Mucosa of gallbladder (tissue), 1 donor: ENCODE results near the gene SYT7. TPM values are rescaled to one million over a fixed set of nuclear protein-coding genes. Genes with fewer than 3 reads are reported as not detected.

ENCODE experiments used
- DNase-seq: peaks from one replicate; pipeline ENCODE4 v3.0.0-alpha.2; 2020; ENCODE audit warnings: low spot score
- total RNA-seq: library from RNA; stranded (reverse); gene quantifications from one replicate; pipeline ENCODE4 v1.2.1, GENCODE V29; 2021
- donor health status: DM: no; HTN: no; CAD: no.

SYT7 gene
- total RNA-seq, 1 donor from 2014 or later, result 1.5 TPM

DNA sequence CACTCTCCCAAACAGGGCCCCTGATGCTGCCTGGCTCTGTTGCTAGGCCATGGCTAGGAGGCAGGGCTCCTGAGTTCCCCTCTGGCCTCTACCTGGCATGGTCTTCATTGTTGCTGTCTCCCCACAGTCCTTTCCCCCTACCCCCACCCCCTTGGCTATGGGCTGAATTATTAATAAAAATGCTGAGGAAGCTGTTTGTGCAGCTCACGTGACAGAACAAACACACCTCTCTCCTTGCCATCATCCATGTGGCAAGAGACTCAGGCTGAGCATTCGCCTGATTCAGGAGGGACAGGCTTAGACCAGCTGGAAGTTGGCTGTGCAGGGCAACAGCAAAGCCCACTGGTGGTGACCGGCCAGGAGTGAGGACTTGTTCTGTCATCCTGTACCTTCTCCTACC is 4.2 kb upstream of the SYT7 start:
- no peak for DNase-seq

DNA sequence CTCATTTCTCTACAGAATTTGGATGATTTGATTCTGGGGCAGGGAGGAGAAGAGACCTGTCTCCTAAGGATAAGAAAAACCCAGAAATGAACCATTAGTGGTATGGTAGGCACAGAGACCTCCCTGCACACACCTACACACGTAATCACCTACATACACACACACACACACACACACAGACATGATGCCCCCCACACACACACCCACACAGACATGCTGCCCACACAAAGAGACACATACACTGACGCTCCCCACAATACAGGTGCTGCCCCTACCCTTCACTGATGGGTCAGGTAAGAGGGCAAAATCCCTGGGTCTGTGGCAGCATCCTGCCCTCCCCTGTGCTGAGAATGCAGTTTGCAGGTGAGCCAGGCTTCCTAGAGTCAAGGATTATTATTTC is 1.1 kb upstream of the SYT7 start:
- DNase-seq, result no peak

DNA sequence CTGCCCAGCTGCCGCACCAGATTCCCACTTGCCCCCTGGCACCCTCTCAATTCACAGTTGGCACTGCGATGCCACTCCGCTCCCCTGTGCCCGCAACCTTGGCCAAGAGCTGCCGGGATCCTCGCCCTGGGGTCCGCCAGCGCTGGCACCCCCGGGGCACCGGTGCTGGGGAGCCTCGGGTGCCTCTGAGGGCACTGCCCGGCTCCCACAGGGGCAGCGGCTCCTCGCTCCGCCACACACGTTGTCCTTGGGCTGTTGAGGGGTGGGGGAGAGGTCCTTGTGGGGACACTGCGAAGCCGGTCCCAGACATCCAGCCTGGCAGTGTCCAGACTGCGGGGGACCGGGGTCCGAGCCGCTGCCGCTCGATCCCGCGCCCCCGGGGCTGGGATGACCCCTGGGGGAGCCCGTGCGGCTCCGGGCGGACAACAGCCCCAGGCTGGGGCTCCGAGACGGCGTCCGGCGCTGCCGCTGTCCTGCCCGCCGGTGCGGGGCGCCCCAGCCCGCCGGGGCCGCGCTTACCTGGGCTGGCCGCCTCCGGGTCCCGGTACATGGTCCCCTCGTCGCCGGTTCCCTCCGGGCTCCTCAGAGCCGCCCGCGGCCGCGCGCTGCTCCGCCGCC is 496 bp downstream of the SYT7 start:
- DNase-seq, result no peak

DNA sequence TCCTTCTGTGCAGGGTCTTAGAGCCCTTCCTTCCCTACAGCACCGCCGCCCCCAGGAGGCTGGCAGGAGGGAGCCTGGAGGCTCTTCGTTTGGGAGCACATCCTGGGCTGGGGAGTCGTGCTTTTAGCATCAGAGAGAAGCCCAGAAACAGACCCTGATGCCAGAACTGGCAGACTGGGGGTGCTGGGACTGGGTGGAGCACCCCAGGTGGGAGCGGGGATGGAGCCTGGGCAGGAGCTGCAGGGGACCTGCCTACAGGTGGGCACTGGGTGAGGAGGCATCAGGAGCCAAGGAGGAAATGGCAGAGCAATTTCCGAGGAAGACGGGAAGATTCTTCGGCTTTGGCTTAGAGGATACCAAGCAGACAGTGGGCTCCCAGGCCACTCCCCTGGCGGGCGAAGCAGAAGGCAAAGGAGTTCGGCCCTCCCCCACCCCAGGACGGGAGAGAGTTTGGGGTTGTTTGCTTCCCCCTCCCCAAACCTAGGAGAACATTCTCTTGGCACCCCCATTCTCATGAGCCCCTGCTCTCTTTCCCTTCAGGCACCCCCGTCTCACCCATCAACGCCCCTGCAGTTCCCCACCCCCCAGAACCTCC is 1.1 kb downstream of the SYT7 start:
- DNase-seq, result no peak

DNA sequence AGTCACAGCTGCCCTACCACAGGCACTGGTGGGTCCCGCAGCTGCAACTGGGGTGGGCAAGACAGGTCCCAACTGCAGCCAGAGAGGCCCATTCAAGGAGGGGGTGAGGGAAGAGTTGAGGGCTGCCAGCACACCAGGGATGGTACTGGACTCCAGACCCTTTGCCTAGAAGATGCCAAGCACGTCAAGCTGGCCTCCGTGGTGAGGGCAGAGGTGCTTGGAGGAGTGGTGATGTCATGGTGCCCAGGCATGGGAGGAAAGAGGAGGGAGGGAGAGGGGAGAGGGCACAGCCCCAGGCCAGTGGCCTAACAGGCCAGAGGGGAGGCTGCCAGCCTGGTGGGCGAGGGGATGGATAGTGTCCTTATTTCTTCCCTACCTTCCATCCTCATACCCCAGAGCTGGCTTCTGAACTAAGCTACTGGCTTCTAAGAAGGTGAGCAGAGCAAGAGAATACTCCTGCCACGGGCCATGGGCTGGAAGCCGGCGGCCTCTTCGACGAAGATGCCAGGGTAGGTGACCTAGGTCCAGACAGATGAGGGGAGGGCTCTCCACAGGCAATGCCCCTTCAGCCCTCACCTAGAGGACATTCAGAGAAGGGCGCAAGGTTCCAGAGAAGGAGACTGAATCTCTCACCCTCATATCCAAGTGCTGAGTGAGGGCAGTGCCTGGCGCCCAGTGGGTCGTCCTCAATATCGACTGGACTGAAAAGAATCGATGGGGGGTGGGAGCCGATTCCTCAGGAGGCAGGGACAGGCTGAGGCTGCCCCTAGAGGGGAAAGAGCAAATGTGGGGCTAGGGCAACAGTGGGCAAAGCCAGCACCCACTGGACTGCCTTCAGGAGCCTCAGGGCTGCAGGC is 1.8 kb downstream of the SYT7 start:
- DNase-seq, result no peak

DNA sequence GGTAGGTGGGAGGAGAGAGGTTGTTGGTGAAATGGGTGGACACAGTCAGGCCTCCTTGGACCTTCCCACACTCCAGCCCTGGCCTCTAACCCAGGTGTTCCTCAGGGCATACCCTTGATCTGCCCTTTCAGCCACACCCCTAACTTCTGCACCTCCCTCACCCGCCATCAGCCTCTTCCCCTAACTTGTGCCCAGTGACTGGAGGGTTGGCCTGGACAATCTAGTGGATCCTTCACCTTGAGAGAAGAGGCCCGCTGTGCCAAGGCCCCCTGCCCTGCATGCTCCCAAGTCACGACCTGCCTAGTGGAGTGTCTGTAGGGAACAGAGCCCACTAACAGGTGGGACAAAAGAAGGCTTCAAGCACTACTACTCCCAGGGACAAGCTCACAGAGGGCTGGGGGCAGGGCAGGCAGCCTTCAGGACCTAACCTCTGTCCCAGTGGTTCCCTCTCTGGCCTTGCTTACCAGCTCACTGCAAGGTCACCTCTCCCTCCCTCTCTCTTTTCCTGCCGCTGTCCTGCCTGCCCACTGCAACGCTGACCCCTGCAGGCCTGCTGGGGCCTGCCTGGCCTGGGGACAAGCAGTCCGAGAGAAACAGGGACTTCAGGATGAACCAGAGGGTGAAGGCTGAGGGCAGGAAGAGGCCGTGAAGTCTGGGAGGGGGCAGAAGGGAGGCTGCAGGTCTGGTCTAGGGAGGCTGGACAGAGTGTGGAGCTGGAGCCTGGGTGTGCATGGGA is 3.3 kb downstream of the SYT7 start:
- DNase-seq, result no peak

DNA sequence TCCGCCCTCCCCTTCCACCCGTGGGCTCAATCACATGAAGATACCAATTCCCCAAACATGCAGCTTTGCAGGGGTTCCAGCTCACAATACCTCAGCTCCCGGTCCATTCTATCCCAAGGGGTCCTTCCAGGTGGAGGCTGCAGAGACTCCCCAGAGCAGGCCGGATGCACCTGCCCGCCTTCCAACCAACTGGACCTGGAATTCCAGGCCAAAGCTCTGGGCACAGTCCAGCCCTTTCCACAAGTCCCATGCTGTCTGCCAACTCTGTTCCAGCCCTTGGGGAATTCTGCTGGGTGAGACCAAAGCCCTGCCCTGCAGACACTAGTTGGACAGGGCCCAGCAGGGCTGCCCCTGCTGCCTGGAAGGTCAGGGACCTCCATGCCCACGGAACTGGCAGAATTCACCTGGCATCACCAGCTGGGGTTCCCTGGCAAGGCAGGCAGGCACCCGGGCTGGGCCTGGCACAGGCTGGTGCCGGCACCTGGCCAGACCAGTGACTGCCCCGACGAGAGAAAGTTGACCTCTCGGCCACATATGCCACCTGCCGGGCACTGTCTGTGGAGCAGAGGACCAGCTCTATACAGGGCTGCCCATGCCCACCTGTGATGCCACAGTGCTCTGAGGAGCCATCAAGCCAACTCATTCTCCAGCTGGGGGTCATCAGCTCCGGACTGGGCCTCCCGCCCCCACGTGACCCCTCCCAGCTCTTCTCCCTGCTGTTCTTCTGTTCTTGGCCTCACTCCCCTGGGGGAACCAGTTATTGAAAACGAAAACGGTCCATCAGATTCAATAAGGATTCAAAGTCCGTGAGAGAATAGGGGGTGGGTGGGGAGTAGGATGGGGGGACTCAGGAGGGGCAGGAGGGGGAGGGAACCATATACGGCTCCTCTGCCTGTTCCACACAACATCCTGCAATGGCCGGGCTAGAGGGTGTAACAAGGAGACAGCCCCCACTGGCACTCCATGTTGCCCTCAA is 4.7 kb downstream of the SYT7 start:
- DNase-seq, result no peak

DNA sequence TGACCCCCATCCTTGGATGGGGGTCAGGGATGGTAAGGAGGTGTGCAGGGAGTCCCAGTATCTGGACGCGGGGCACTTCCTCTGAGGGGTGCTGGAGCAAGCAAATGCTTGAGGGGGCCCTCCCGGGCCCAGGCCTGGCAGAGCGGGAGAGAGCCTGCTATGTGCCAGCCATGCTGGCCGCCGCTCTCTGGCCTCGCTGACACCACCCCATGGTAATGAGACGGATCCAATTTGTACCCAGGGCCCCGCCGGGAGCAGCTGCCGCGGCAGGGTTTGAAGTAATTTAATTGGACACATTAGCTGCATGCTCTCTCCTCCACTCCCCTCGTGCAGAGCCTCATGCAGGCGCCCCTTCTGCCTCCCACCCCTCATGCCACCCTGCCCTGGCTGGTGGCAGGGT is 6.3 kb downstream of the SYT7 start:
- no peak for DNase-seq

DNA sequence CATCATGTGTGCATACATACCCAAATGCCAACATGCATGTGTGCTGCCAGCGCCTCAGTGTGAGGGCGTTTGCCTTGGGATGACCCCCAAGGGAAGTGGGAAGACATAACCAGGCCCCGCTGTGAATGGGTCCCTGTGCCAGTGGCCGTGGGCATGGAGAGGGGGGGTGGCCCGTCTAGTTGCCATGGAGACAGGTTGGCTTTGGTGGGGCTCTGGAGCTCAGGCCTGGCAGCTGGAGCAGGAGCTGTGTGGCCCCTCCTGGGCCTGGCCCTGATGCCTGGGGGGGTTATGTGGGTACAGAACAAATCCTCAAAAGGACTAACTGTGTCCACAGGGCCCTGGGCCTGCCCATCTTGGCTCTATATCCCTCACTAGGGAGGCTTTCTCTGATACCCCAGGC is 8.0 kb downstream of the SYT7 start:
- DNase-seq, result no peak

DNA sequence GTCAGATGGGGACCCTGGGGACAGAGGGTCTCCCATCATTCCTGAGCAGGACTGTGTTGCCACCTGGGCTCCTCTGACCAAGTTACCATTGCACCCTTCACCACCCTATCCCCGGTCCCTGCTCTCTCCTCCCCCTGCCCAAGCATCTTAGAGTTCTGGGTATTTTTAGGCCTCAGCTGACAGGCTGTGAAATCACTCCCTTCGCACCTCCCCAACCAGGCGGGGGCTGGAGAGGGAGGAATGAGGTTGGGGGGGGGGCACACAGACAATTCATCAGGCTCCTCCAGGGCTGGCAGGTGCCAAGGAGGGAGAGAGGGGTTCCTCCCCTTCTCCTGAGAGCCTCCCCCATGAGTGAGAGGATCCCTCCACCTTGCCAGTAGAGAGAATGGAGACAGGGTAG is 9.0 kb downstream of the SYT7 start:
- no peak for DNase-seq

DNA sequence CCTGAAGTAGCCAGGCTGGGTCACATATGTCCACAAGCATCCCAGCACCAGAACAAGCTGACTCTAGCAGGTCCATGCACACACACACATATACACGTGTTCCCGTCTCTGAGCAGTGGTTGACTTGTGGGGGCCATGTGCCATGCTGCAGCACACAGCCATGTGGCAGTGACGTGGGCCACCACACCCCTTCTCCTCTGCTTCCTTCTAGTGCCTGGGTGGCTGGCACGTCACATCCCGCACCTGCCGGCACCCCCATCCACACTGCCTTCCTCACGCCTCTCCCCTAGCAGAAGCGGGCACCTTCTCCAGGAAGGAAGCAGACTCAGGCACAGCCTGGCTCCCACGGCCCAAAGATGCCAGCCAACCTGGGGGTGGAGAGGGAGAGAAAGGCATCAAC is 9.5 kb downstream of the SYT7 start:
- no peak for DNase-seq

DNA sequence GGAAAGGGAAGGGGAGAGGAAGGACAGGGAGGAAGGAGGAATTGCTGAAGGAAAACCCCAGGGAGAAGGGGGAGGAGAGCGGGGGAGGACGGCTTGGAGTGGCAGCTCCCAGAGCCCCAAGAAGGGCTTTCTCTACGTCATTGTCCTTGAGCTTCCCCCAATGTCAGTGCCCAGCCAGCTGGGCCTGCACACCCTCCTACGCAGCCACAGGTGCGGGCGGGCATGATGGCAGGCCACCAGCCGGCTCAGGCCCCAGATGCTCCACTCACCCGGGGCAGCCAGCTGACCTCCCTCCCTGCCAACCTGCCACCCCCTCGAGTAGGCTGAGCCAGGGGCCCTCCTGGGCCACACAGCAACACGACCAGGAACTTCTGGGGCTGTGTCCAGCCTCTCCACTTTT is 11.2 kb downstream of the SYT7 start:
- DNase-seq, result no peak

DNA sequence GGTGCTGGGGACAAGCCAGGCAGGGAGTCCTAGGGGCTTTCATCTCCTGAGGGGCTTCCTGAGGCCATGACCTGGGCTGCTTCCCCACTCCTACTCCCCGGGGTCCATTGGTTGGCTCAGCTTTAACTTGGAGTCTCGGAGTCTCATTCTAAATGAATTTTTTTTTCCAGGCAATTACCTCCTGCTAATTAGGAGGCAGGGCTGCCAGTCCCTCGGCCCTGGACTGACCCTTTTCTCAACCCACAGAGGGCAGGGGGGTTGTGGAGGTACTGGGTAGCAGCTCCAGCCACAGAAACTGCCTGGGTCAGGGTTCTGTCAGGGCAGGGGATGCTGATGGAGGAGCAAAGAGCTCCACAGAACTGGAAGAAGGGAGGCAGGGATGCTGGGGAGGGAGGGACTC is 11.9 kb downstream of the SYT7 start:
- DNase-seq, result no peak

DNA sequence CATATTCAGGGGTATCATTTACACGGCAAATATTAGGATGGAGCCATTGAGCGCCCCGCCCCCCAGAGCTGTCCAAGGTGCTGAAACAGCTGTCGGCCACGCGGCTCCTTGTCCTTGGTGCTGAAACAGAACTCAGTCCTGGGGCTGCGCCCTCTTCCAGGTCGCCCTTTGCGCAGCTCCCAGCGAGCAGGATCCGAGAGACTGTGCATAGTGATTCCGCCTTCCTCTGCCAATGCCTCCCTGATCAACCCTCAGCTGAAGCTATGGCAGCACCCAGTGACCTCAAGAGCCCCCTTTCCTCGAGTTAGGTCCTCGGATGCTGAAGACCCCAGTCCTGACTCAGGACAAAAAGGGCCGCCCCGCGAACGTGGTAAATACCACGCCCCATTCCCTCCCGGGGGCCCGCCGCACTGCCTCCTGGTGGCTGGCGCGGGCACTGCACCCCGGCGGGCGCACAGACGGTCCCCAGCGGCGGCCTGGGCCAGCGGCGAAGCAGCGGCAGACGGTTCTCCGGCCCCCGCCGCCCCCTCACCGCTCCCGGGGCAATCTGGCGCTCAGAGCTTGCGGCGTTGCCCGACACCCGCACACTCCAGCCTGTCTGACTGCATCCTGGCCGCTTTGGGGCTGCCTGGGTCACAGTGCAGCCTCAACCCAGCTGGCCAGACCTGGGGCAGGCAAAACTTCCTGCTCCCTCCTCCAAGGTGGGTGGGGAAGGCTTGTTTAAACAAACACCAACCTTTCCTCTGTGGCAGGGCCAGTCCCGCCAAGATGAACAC is 13.4 kb downstream of the SYT7 start:
- peak; percentile 82 for DNase-seq

DNA sequence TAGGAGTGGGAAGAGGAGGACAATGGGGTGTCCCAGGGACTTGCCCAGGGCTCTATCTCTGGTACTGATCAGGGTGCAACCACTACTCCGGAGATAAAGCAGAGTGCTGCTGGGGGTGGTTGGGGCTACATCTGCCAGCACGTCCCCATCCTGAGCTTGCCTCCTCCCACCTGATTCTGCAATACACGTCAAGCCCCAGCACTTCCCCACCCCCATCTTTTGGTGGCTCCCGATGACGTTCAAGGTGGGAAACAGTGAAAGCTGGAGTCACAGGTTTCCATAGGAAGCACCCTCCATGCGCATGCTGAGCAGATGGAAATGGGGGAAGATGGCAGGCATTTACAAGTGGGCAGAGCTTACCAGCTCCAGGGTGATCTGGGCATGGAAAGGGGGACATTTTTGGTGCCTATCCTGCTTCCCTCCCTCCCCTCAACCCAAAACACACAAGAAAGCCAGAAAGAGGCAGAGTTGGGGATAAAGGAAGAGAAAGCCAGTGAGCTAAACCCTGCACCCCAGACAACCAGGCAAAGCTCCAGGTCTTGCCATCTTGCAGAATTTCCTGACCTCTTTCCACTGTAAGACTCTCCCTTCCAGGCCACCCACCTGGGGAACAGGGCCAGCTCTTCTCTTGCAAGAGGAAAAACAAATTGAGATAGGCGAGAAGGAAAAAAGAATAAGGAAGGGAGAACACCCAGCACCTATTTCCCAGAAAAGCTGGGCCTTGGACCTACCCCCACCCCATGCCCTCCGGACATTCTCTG is 15.8 kb downstream of the SYT7 start:
- DNase-seq, result no peak

DNA sequence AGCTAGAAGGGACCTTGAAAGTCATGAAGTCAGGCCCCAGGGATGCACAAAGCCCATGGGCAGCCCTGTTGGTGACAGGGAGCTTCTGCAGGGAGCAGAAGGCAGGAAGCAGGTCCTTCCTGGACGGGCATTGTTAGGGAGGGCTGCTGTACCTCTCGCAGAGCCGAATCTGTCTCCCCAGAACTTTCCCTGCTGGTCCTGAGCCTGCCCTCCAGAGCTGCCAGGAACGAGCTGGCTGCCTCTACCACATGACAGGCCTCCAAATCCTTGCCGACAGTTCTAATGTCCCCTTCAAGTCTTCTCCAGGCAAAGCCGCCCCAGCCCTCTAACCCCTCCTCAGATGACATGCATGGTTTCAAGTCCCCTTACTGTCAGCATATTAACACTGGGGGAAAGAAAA is 20.1 kb downstream of the SYT7 start:
- DNase-seq, result no peak

DNA sequence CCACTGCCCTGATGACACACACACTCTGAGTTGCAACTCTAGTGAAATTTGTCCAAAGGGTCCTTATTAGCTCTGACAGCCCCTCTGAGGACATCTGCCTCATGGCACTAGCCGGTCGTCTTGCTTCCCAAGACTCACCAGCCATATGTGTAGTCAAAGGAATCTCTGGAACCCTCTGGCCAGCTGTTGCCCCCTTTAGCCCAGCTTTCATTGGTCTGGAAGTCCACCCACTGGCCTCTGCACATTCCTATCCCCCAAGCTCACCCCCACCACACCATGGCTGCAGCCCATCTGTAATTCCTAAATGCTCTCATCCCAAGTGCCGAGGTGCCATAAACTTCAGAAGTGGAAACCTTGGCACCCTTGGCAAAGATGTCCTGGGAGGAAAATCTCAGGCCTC is 24.3 kb downstream of the SYT7 start:
- DNase-seq, result no peak

DNA sequence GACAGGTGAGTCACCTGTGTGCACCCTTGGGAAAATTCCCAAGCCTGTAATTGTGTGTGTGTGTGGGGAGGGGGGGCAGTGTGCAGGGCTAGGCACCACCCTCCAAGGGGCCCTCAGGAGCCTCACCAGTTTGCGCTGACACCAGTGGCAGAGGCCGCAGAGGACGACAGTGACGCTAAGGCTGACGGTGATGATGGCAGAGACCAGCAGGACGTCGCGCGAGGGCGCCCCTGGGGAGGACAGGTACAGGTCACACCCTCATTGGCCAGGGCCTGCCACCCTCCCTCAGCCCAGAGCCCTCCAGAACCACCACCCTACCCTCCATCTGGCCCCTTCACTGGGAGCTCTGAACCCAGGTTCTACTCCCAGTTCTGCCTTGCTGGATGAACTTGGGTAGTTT is 24.9 kb downstream of the SYT7 start:
- DNase-seq, result no peak

DNA sequence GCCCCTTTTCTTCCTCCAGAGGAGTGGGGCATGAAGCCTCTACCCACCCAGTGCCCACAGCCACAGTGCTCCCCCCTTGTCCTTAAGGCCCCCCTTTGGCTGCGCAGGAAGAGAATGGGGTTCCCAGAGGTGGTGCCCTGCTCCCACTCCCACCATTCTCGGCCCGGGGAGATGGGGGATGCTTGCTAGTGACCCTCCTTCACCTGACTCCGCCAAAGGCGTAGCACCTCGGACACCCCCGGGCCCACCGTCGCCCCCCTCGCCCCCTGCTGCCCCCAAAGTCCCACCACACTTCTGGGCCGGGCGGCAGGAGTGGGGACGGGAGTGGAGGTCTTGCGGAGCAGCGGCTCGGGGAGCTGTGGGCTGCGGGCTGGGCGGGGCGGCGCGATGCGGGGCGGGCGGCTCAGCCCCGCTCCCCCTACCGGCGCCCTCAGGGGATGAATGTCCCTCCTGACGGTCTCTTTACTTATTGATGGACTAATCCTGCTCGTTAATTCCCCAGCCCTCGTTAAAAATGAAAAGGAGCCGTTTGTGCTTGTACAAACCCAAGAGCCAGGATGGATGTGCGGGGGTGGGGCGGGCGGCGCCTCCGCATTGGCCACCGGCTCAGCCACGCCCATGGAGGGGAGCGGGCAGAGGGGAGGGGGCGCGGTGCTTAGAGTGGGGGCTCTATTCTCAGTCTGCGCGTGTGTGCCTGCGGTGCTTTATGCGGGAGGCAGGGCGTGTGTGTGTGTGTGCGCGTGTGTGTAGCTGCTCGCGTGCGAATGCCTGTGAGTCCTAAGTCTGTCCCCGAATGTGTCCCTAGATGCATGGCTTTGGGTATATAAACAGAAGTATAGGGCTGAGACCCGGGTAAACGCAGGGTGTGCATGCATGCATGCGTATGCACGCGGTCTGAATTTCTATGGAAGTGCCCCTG is 25.6 kb downstream of the SYT7 start:
- DNase-seq, result no peak
